HuH-7 (cell line): ENCODE measurements around the gene DDN.
A peak's percentile ranks its signal among the peaks of the same experiment; 100 is the strongest.

Experiments used
- DNase-seq: peaks from one replicate; pipeline ENCODE4 v3.0.0; 2011; ENCODE audit warnings: low spot score

Gene DDN

GRCh38 chr12:49013428-49013827 lies 14.3 kb upstream of the DDN start:
- no peak for DNase-seq

- DNase-seq, result no peak
These were observed 13.6 kb upstream of the DDN start for GRCh38 chr12:49012739-49013138.

- no peak for DNase-seq
These were observed 11.0 kb upstream of the DDN start for GRCh38 chr12:49010092-49010668.

GRCh38 chr12:49008943-49009342 lies 9.8 kb upstream of the DDN start:
- no peak for DNase-seq

- DNase-seq, result no peak
These were observed 1.2 kb upstream of the DDN start for GRCh38 chr12:49000346-49000745.

GRCh38 chr12:48998497-48999353 lies 450 bp downstream of the DDN start:
- DNase-seq, result no peak

- peak; percentile 98 for DNase-seq
These were observed 1.3 kb downstream of the DDN start for GRCh38 chr12:48997719-48998496.

- peak; percentile 93 for DNase-seq
These were observed 2.1 kb downstream of the DDN start for GRCh38 chr12:48996794-48997718.

GRCh38 chr12:48995086-48995879 lies 3.9 kb downstream of the DDN start:
- peak; percentile 99 for DNase-seq

- DNase-seq, result no peak
These were observed 4.7 kb downstream of the DDN start for GRCh38 chr12:48994224-48995085.

GRCh38 chr12:48993787-48994186 lies 5.4 kb downstream of the DDN start:
- no peak for DNase-seq

- no peak for DNase-seq
These were observed 7.7 kb downstream of the DDN start for GRCh38 chr12:48991247-48992050.

GRCh38 chr12:48990552-48990951 lies 8.6 kb downstream of the DDN start:
- DNase-seq, result no peak

GRCh38 chr12:48988030-48988649 lies 11.0 kb downstream of the DDN start:
- DNase-seq, result peak; percentile 94

GRCh38 chr12:48986720-48987291 lies 12.4 kb downstream of the DDN start:
- DNase-seq, result no peak

GRCh38 chr12:48985901-48986300 lies 13.3 kb downstream of the DDN start:
- no peak for DNase-seq

GRCh38 chr12:48985475-48985897 lies 13.7 kb downstream of the DDN start:
- no peak for DNase-seq

GRCh38 chr12:48982397-48983080 lies 16.6 kb downstream of the DDN start:
- DNase-seq, result no peak
